ENCODE results near the gene TSG101. TPM values are rescaled to one million over a fixed set of nuclear protein-coding genes. Genes with fewer than 3 reads are reported as not detected.

TSG101 gene
- total RNA-seq, 1 donor from 2014 or later, result 47.4 TPM

- Mint-ChIP-seq H3K4me3 (ENCODE audit: unreplicated experiment) (no peak overlapping the region), H3K9me3 (ENCODE audit: unreplicated experiment) (no peaks in the 10 kb centered on the region), H3K27me3 (ENCODE audit: unreplicated experiment) (peaks cover 11% of the 10 kb centered on the region), H3K27ac (ENCODE audit: unreplicated experiment) (peak overlapping the region; percentile 25), H3K4me1 (ENCODE audit: unreplicated experiment) (peaks cover 20% of the 10 kb centered on the region), H3K36me3 (ENCODE audit: low read depth, unreplicated experiment) (peaks cover 14% of the 10 kb centered on the region)
- DNase-seq (ENCODE audit: low spot score), result no peak
- TF ChIP-seq, protein P1, sequence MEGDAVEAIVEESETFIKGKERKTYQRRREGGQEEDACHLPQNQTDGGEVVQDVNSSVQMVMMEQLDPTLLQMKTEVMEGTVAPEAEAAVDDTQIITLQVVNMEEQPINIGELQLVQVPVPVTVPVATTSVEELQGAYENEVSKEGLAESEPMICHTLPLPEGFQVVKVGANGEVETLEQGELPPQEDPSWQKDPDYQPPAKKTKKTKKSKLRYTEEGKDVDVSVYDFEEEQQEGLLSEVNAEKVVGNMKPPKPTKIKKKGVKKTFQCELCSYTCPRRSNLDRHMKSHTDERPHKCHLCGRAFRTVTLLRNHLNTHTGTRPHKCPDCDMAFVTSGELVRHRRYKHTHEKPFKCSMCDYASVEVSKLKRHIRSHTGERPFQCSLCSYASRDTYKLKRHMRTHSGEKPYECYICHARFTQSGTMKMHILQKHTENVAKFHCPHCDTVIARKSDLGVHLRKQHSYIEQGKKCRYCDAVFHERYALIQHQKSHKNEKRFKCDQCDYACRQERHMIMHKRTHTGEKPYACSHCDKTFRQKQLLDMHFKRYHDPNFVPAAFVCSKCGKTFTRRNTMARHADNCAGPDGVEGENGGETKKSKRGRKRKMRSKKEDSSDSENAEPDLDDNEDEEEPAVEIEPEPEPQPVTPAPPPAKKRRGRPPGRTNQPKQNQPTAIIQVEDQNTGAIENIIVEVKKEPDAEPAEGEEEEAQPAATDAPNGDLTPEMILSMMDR (IDR thresholded peaks at IDR 0.05; ENCODE audit: unreplicated experiment), result no peak
Measured at GRCh38 chr11:18523084-18523483, 3.7 kb downstream of the TSG101 start.

GRCh38 chr11:18522388-18522787 is 4.4 kb downstream of the TSG101 start:
- peak overlapping the region; percentile 56 for H3K4me3 Mint-ChIP-seq (ENCODE audit: unreplicated experiment)

GRCh38 chr11:18521122-18521521 is 5.6 kb downstream of the TSG101 start:
- Mint-ChIP-seq H3K9me3 (ENCODE audit: unreplicated experiment) (no peaks in the 10 kb centered on the region), H3K27ac (ENCODE audit: unreplicated experiment) (no peak overlapping the region)
- TF ChIP-seq, protein P1 (IDR thresholded peaks at IDR 0.05; ENCODE audit: unreplicated experiment), result no peak

More at GRCh38 chr11:18522388-18522787, 4.4 kb downstream of the TSG101 start:
- H3K36me3 Mint-ChIP-seq (ENCODE audit: low read depth, unreplicated experiment), result peaks cover 14% of the 10 kb centered on the region
- TF ChIP-seq, protein P1 (IDR thresholded peaks at IDR 0.05; ENCODE audit: unreplicated experiment), result no peak
- no peak for DNase-seq (ENCODE audit: low spot score)
- peaks cover 14% of the 10 kb centered on the region for H3K4me1 Mint-ChIP-seq (ENCODE audit: unreplicated experiment)
- H3K27ac Mint-ChIP-seq (ENCODE audit: unreplicated experiment), result peak overlapping the region; percentile 3
- H3K27me3 Mint-ChIP-seq (ENCODE audit: unreplicated experiment), result peaks cover 10% of the 10 kb centered on the region
- H3K9me3 Mint-ChIP-seq (ENCODE audit: unreplicated experiment), result no peaks in the 10 kb centered on the region

DNA sequence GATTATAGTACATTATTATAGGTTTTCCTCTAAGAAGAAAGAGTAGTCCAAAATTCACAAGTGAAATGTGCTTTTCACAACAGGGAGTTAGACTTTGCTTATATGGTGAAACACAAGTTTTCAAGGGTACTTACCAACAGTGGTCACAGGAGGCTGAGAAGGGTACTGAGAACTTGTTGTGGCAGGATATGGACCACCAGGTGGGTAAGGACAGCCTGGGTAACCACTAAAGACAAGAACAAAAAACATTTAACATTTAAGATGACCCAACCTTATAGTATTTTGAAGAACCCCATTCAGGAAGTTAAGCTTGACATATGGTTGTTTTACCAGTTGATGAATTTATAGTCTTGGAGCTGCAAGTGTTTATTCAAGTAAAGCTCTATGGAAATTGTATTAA is 24.4 kb downstream of the TSG101 start:
- Mint-ChIP-seq H3K36me3 (ENCODE audit: low read depth, unreplicated experiment) (peaks cover 15% of the 10 kb centered on the region), H3K4me3 (ENCODE audit: unreplicated experiment) (no peak overlapping the region), H3K9me3 (ENCODE audit: unreplicated experiment) (no peaks in the 10 kb centered on the region), H3K4me1 (ENCODE audit: unreplicated experiment) (no peaks in the 10 kb centered on the region), H3K27ac (ENCODE audit: unreplicated experiment) (no peak overlapping the region), H3K27me3 (ENCODE audit: unreplicated experiment) (no peaks in the 10 kb centered on the region)
- TF ChIP-seq, protein P1 (IDR thresholded peaks at IDR 0.05; ENCODE audit: unreplicated experiment), result no peak
- DNase-seq (ENCODE audit: low spot score), result no peak

More at GRCh38 chr11:18521122-18521521, 5.6 kb downstream of the TSG101 start:
- Mint-ChIP-seq H3K27me3 (ENCODE audit: unreplicated experiment) (peaks cover 3% of the 10 kb centered on the region), H3K4me1 (ENCODE audit: unreplicated experiment) (peaks cover 7% of the 10 kb centered on the region), H3K4me3 (ENCODE audit: unreplicated experiment) (no peak overlapping the region), H3K36me3 (ENCODE audit: low read depth, unreplicated experiment) (peaks cover 13% of the 10 kb centered on the region)
- no peak for DNase-seq (ENCODE audit: low spot score)

DNA sequence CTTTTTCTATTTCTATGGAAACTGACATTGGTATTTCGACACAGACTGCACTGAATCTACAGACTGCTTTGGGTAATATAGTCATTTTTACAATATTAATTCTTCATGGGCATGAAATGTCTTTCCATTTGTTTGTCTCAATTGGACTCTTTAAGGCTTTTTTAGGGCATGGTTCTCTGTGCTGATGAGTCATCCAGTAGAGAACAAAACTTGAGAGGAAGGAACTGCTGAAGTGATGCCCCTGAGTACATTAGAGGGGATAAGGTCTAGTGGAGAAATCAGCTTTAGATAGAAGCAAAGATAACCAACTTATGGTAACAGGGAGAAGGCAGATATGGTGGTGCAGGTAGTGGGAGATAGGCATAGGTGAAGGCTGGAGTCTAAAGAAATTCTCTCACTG is 25.1 kb downstream of the TSG101 start:
- Mint-ChIP-seq H3K4me1 (ENCODE audit: unreplicated experiment) (no peaks in the 10 kb centered on the region), H3K27me3 (ENCODE audit: unreplicated experiment) (no peaks in the 10 kb centered on the region), H3K36me3 (ENCODE audit: low read depth, unreplicated experiment) (peaks cover 15% of the 10 kb centered on the region), H3K9me3 (ENCODE audit: unreplicated experiment) (no peaks in the 10 kb centered on the region), H3K4me3 (ENCODE audit: unreplicated experiment) (no peak overlapping the region), H3K27ac (ENCODE audit: unreplicated experiment) (no peak overlapping the region)
- no peak for DNase-seq (ENCODE audit: low spot score)
- TF ChIP-seq, protein P1 (IDR thresholded peaks at IDR 0.05; ENCODE audit: unreplicated experiment), result no peak

Data from endothelial cell (in vitro differentiated cells).